ENCODE results near the gene PRCC. TPM values are rescaled to one million over a fixed set of nuclear protein-coding genes. Genes with fewer than 3 reads are reported as not detected.
"Not testable (repeated sequence)": the region's sequence is repeated elsewhere in the genome, so short reads cannot be mapped to it uniquely, and the experiment has no call there.

The PRCC gene
- total RNA-seq, 1 experiment from 2014 or later: 122 TPM

DNA sequence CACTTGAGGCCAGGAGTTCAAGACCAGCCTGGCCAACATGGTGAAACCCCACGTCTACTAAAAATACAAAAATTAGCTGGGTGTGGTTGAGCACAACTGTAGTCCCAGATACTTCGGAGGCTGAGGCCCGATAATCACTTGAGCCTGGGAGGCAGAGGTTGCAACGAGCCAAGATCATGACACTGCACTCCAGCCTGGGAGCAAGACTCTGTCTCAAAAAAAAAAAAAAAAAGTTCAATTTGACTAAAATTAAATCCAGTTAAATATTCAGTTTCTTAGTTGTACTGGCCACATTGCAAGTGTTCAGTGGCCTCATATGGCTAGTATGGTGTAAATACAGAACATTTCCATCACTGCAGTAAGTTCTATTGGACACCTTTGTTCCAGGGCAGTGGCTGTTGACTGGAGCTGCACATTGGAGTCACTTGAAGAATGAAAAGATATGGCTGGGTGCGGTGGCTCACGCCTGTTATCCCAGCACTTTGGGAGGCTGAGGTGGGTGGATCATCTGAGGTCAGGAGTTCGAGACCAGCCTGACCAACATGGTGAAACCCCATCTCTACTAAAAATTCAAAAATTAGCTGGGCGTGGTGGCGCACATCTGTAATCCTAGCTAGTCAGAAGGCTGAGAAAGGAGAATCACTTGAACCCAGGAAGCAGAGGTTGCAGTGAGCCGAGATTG is 9.6 kb upstream of the PRCC start:
- not testable (repeated sequence) for DNase-seq (ENCODE audit: low read depth)

DNA sequence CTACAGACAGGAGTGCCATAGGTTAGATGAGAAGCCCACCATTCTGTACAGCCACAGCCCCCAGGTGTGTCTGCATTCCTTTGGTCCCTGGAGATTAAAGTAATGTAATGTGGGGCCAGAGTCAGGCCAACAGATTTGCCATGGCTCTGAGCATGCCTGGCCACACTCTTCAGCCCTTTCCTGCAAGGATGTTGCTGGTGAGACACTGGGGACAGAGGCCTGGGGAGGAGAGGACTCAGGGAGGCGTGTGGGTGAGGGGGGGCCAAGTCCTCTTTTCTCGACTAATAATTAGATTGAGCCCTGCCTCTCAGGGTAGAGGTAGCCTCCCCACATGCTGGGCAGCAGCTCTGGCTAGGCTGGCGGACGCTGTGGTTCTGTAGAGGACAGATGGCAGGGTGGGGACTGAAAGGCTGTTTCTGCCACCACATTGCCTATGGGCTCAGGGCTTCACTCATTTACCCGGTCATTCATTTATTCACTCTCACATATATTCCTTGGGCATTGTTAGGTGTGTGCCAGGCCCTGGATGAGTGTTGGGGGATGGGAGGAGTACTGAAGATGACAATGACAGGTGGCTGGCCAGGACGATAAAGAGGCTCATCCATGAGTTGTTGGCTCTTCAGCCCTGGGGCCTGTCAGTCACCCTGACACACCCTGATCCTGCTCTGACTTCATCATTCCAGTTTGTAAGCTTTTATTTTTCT is 7.1 kb upstream of the PRCC start:
- no peak for DNase-seq (ENCODE audit: low read depth)

DNA sequence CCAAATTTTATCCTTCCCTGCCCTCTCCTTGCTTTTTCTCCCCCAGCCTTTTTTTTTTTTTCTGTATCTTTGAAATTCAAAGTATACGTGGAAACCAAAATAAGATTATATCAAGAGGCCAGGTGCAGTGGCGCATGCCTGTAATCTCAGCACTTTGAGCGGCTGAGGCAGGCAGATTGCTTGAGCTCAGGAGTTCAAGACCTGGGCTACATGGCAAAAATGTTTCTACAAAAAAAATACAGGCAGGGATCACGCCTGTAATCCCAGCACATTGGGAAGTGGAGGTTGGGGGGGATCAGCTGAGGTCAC is 6.6 kb upstream of the PRCC start:
- no peak for DNase-seq (ENCODE audit: low read depth)

DNA sequence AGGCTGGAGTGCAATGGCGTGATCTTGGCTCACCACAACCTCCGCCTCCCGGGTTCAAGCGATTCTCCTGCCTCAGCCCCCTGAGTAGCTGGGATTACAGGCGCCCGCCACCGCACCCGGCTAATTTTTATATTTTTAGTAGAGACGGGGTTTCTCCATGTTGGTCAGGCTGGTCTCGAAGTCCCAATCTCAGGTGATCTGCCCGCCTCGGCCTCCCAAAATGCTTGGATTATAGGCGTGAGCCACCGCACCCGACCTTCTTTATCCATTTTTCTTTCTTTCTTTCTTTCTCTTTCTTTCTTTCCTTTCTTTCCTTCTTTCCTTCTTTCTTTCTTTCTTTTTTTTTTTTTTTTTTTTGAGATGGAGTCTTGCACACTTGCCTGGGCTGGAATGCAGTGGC is 2.2 kb upstream of the PRCC start:
- DNase-seq (ENCODE audit: low read depth): not testable (repeated sequence)

DNA sequence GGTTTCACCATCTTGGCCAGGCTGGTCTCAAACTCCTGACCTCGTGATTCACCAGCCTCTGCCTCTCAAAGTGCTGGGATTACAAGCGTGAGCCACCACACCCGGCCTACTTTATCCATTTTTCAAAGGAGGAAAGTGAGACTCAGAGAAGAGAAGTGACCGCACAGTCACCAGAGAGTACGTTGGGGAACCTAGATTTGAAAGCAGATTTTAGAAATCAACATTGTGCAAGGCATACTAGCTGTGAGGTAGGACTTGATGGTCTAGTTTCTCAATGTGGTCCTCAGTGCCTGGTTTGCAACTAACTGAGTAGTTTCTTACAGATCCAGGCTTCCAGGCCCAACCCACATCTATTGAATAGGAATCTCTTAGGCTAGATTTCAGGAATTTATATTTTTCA is 1.7 kb upstream of the PRCC start:
- DNase-seq (ENCODE audit: low read depth): no peak

- peak; percentile 36 for DNase-seq (ENCODE audit: low read depth)
Observed at GRCh38 chr1:156766298-156767100, 836 bp upstream of the PRCC start.

DNA sequence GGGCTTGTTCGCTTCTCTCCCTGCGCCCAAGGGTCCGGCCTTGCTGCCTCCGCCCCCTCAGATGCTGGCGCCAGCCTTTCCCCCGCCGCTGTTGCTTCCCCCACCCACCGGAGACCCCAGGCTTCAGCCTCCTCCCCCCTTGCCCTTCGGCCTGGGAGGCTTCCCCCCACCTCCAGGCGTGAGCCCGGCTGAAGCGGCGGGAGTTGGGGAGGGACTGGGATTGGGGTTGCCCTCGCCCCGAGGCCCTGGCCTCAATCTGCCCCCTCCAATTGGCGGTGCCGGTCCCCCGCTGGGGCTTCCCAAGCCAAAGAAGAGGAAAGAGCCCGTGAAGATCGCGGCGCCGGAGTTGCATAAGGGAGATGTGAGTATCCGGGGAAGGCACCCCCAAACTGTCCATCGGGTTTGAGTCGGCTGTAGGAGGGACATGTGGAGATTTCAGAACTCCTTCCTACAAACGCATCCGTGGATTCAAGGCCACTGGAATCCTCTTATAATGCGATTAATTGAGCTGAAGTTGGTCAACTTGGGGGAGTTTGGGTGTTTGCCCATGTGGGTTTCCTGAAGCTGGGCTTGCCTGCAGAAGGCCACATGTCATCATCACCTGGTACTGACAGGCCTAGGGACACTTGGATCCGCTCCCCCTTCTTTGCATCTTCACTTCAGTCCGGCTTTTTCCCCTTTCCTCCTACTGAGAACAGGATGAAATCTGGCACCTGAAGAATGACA is 707 bp downstream of the PRCC start:
- DNase-seq (ENCODE audit: low read depth): peak; percentile 18

GRCh38 chr1:156768610-156769295 is 1.4 kb downstream of the PRCC start:
- no peak for DNase-seq (ENCODE audit: low read depth)

GRCh38 chr1:156772222-156772621 is 4.9 kb downstream of the PRCC start:
- no peak for DNase-seq (ENCODE audit: low read depth)

GRCh38 chr1:156772728-156773497 is 5.6 kb downstream of the PRCC start:
- no peak for DNase-seq (ENCODE audit: low read depth)

DNA sequence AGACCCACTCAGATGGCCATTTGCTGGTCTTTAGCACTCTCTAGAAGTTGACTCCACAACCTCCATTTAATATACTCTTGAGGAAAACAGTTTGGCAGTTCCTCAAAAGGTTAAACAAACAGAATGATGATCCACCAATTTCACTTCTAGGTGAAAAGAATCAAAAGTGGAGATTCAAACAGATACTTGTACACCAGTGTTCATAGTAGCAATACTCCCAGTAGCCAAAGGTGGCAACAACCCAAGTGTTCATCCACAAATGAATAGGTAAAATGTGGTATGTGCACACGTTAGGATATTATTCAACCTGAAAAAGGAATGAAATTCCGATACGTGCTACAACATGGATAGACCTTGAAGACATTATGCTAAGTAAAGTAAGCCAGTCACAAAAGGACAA is 6.3 kb downstream of the PRCC start:
- no peak for DNase-seq (ENCODE audit: low read depth)

GRCh38 chr1:156775799-156776198 is 8.5 kb downstream of the PRCC start:
- peak; percentile 15 for DNase-seq (ENCODE audit: low read depth)

GRCh38 chr1:156776942-156777341 is 9.6 kb downstream of the PRCC start:
- DNase-seq (ENCODE audit: low read depth): no peak

DNA sequence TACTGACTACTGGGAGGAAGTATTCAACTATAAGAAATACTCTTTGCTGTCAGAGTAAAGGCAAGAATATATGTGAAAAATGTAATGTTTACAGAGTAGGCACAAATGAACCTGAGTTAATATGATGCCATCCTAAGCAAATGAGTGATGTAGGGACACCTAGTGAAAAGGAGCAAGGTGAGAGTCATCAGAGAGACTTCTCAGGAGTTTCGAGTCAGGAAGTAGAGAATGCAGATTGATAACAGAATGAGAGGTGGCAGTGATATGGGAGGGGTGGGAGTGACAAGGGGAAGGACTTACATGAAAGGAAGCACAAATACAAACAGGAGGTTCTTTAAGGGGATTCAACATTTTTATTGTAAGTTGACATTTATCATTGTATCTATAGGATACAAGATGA is 10.2 kb downstream of the PRCC start:
- DNase-seq (ENCODE audit: low read depth): no peak

GRCh38 chr1:156781585-156782186 is 14.4 kb downstream of the PRCC start:
- peak; percentile 14 for DNase-seq (ENCODE audit: low read depth)

DNA sequence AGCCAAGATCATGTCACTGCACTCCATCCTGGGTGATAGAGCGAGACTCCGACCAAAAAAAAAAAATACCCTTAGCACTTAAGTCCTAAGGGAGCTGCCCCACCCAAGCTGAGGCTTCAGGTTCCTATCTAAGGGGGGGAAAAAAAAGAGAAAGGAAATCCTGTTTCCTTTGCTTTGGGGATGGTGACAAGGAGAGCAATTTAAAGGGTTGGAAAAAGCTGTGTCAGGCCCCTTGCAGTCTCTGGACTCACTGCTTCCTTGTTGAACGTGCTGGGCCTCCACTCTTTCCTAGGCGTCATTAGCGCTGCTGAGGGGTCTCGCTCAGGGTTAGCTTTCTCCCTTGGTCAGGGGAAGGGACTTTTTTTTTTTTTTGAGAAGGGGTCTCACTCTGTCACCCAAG is 18.1 kb downstream of the PRCC start:
- no peak for DNase-seq (ENCODE audit: low read depth)

DNA sequence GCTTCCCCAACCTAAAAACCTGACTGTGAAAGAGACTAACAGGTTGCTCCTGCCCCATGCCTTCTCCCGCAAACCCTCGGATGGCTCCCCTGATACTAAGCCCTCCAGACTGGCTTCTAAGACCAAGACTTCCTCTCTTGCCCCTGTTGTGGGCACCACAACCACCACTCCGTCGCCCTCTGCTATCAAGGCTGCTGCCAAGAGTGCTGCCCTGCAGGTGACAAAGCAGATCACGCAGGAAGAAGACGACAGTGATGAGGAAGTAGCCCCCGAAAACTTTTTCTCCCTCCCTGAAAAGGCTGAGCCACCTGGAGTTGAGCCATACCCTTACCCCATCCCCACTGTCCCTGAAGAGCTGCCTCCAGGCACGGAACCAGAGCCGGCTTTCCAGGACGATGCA is 19.3 kb downstream of the PRCC start:
- no peak for DNase-seq (ENCODE audit: low read depth)

GRCh38 chr1:156788136-156788535 is 20.8 kb downstream of the PRCC start:
- no peak for DNase-seq (ENCODE audit: low read depth)

DNA sequence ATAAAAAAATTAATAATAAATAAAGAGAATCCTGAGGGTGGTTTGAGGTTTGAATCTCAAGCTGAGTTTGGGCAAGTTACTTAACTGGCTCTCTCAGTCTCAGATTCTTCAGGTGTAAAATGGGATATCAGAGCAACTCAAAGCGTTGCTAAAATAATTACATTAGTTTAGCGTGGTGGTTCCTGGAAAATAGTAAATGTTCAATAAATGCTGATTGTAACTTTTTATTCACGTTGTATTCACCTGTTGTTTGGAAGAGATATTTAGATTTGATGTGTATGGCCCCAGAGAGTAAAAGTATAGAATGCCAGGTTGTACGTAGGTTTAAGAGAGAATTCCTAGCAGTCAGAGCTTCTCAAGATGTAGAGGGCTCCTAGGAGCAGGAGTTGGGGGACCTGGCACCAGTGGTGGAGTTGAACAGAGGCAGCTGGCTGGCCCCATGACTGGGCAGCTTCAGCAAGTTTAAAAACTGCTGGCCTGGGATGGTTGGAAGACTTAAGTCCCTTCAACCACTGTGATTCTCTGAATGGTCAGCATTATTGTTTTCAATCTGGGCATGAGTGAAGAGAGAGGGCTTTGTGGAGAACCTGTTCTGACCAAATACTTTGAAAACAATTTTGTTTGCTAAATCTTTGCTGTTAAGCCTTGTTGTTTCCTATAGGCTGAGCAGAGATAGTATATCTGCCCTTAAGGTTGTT is 22.4 kb downstream of the PRCC start:
- no peak for DNase-seq (ENCODE audit: low read depth)
